Suprapubic skin (tissue), 4 donors: ENCODE measurements around the gene CGRRF1. TPM values are rescaled to one million over a fixed set of nuclear protein-coding genes. Genes with fewer than 3 reads are reported as not detected.

Experiments
- DNase-seq, 2 donors: peaks; one replicate each; pipeline ENCODE4 v3.0.0-alpha.2; 2019; ENCODE audit warnings: low spot score in 2 of 2
- H3K27ac ChIP-seq: fragments of 200-600 bp; sonication (generic); one replicate; pipeline ENCODE4 v1.5.1; 2019
- H3K27me3 ChIP-seq: fragments of 200-600 bp; sonication (generic); one replicate; pipeline ENCODE4 v1.5.1; 2019
- H3K36me3 ChIP-seq: fragments of 200-600 bp; sonication (generic); one replicate; pipeline ENCODE4 v1.5.1; 2019
- H3K4me1 ChIP-seq: fragments of 200-600 bp; sonication (generic); one replicate; pipeline ENCODE4 v1.5.1; 2019
- H3K4me3 ChIP-seq: fragments of 200-600 bp; sonication (generic); one replicate; pipeline ENCODE4 v1.5.1; 2019; ENCODE audit warnings: mild to moderate bottlenecking
- H3K9me3 ChIP-seq: fragments of 200-600 bp; sonication (generic); one replicate; pipeline ENCODE4 v1.5.1; 2019
- CTCF ChIP-seq, 2 donors: fragments of 200-600 bp in 1 of 2; fragments of 450-650 bp in 1 of 2; sonication (generic) in 1 of 2; IDR thresholded peaks; one replicate each; pipeline ENCODE4 v1.5.1; 2016 to 2019; ENCODE audit warnings: antibody characterized with exemption in 2 of 2, mild to moderate bottlenecking in 1 of 2, moderate library complexity in 1 of 2
- EP300 ChIP-seq: sonication (generic); formaldehyde crosslinking; IDR thresholded peaks from one replicate; pipeline ENCODE4 v1.6.1; 2017; ENCODE audit warnings: antibody characterized with exemption
- POLR2A ChIP-seq, 2 donors: fragments of 450-650 bp; IDR thresholded peaks; one replicate each; pipeline ENCODE4 v1.6.1; 2017; ENCODE audit warnings: antibody characterized with exemption in 2 of 2, mild to moderate bottlenecking in 2 of 2, moderate library complexity in 2 of 2
- POLR2AphosphoS5 ChIP-seq, 3 donors: sonication (generic); formaldehyde crosslinking; IDR thresholded peaks; one replicate each; pipeline ENCODE4 v1.6.1; 2017; ENCODE audit warnings: antibody characterized with exemption in 3 of 3
- WGBS: methylation state at CpG from one replicate; pipeline ENCODE4 v1.1.5; 2018; 5-methylcytosine and 5-hydroxymethylcytosine counted together
- total RNA-seq, 4 donors: library from RNA; depleted of rRNA; stranded (reverse); fragments of >200 nt; gene quantifications; one replicate each; pipeline ENCODE4 v1.1.0, GENCODE V29; 2016

The CGRRF1 gene
- total RNA-seq, 4 donors from 2014 or later = 5.6 to 12.1 (median 9.2) TPM

GRCh38 chr14:54532111-54533012 lies 22.7 kb downstream of the CGRRF1 start:
- DNase-seq = no peak
- no peak for TF ChIP-seq POLR2AphosphoS5 (IDR thresholded peaks at IDR 0.05)
- TF ChIP-seq CTCF (IDR thresholded peaks at IDR 0.05) = no peak
- TF ChIP-seq EP300 = no peak
- TF ChIP-seq POLR2A (IDR thresholded peaks at IDR 0.05) = no peak
- H3K36me3 ChIP-seq = no peaks in the 10 kb centered on the region
- no peaks in the 10 kb centered on the region for H3K4me1 ChIP-seq
- no peaks in the 10 kb centered on the region for H3K9me3 ChIP-seq
- H3K27me3 ChIP-seq = no peaks in the 10 kb centered on the region
- WGBS = 95% methylated on average over 3 of the region's 3 CpGs
- no peak overlapping the region for H3K4me3 ChIP-seq
- no peak overlapping the region for H3K27ac ChIP-seq

GRCh38 chr14:54533100-54533499 lies 23.4 kb downstream of the CGRRF1 start:
- Histone ChIP-seq H3K36me3 (peaks cover 2% of the 10 kb centered on the region), H3K9me3 (no peaks in the 10 kb centered on the region), H3K4me1 (no peaks in the 10 kb centered on the region), H3K27ac (no peak overlapping the region), H3K4me3 (no peak overlapping the region), H3K27me3 (no peaks in the 10 kb centered on the region)
- TF ChIP-seq EP300 (no peak), CTCF (IDR thresholded peaks at IDR 0.05) (no peak), POLR2A (IDR thresholded peaks at IDR 0.05) (no peak), POLR2AphosphoS5 (IDR thresholded peaks at IDR 0.05) (no peak)
- WGBS = 97% methylated on average over 1 of the region's 1 CpG
- no peak for DNase-seq

DNA sequence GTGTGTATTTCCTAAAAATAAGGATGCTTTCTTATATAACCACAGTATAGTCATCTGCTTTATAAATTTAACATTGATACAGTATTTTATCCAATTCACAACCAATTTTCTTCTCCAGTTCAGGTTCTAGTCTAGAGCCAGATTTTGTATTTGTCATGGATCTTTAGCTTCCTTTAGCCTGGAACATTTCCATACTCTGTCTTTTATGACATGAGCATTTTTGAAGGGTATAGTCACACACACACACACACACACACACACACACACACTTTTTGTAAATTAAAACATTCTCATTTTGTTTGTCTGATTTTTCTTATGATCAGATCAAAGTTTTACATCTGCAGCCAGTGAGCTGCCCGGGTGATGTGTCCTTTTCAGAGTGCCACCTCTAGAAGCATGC lies 25.4 kb downstream of the CGRRF1 start:
- H3K4me3 ChIP-seq = no peak overlapping the region
- no peak for DNase-seq
- 68% methylated on average over 1 of the region's 1 CpG for WGBS
- H3K9me3 ChIP-seq = no peaks in the 10 kb centered on the region
- no peak overlapping the region for H3K27ac ChIP-seq
- TF ChIP-seq POLR2A (IDR thresholded peaks at IDR 0.05) (no peak), EP300 (no peak), CTCF (IDR thresholded peaks at IDR 0.05) (no peak), POLR2AphosphoS5 (IDR thresholded peaks at IDR 0.05) (no peak)
- H3K36me3 ChIP-seq = peaks cover 7% of the 10 kb centered on the region
- H3K4me1 ChIP-seq = no peaks in the 10 kb centered on the region
- no peaks in the 10 kb centered on the region for H3K27me3 ChIP-seq

DNA sequence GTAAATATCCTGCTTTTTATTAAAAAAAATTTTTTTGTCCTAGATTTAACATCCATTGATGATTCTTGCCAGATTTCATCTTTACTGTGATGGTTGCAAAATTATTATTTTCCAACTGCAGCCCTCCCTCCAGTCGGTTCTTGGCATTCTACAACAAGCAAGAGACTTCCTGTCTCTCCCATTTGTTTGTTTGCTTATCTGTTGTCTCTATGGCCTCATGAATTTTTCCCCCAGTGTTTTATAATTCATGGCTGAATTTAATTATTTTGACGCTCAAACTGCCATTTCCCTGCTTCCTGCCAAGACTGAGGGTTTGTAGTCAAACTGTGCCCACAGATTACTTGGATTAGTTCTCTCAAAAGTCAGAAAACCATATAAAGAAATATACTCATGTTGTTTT lies 25.9 kb downstream of the CGRRF1 start:
- Histone ChIP-seq H3K27me3 (no peaks in the 10 kb centered on the region), H3K4me3 (no peak overlapping the region), H3K36me3 (peaks cover 7% of the 10 kb centered on the region), H3K4me1 (no peaks in the 10 kb centered on the region), H3K9me3 (no peaks in the 10 kb centered on the region), H3K27ac (no peak overlapping the region)
- WGBS = 65% methylated on average over 2 of the region's 2 CpGs
- no peak for DNase-seq
- TF ChIP-seq POLR2AphosphoS5 (IDR thresholded peaks at IDR 0.05) = no peak
- TF ChIP-seq POLR2A (IDR thresholded peaks at IDR 0.05) = no peak
- TF ChIP-seq CTCF (IDR thresholded peaks at IDR 0.05) = no peak
- no peak for TF ChIP-seq EP300

GRCh38 chr14:54537651-54538050 lies 27.9 kb downstream of the CGRRF1 start:
- Histone ChIP-seq H3K4me3 (no peak overlapping the region), H3K27ac (no peak overlapping the region), H3K36me3 (peaks cover 7% of the 10 kb centered on the region), H3K27me3 (no peaks in the 10 kb centered on the region), H3K4me1 (no peaks in the 10 kb centered on the region), H3K9me3 (no peaks in the 10 kb centered on the region)
- TF ChIP-seq EP300 (no peak), CTCF (IDR thresholded peaks at IDR 0.05) (no peak), POLR2AphosphoS5 (IDR thresholded peaks at IDR 0.05) (no peak), POLR2A (IDR thresholded peaks at IDR 0.05) (no peak)
- no peak for DNase-seq
- WGBS = 97% methylated on average over 2 of the region's 2 CpGs
